Measurements from ENCODE around the gene RS1.

The RS1 gene

GRCh38 chrX:18668071-18668835 is 3.7 kb downstream of the RS1 start:
- DNase-seq (ENCODE audit: low spot score) = no peak

- DNase-seq (ENCODE audit: low spot score) = no peak
Observed at GRCh38 chrX:18666614-18667013, 5.3 kb downstream of the RS1 start.

- DNase-seq (ENCODE audit: low spot score) = peak; percentile 41
Observed at GRCh38 chrX:18664947-18665346, 7.0 kb downstream of the RS1 start.

GRCh38 chrX:18661273-18661672 is 10.6 kb downstream of the RS1 start:
- no peak for DNase-seq (ENCODE audit: low spot score)

- no peak for DNase-seq (ENCODE audit: low spot score)
Observed at GRCh38 chrX:18654875-18655836, 16.8 kb downstream of the RS1 start.

GRCh38 chrX:18652636-18653035 is 19.3 kb downstream of the RS1 start:
- no peak for DNase-seq (ENCODE audit: low spot score)

GRCh38 chrX:18650662-18651061 is 21.2 kb downstream of the RS1 start:
- no peak for DNase-seq (ENCODE audit: low spot score)

GRCh38 chrX:18649498-18649951 is 22.4 kb downstream of the RS1 start:
- no peak for DNase-seq (ENCODE audit: low spot score)

- no peak for DNase-seq (ENCODE audit: low spot score)
Observed at GRCh38 chrX:18647621-18648020, 24.3 kb downstream of the RS1 start.

GRCh38 chrX:18643853-18644252 is 28.1 kb downstream of the RS1 start:
- DNase-seq (ENCODE audit: low spot score) = no peak

GRCh38 chrX:18643243-18643642 is 28.7 kb downstream of the RS1 start:
- DNase-seq (ENCODE audit: low spot score) = no peak

- peak; percentile 71 for DNase-seq (ENCODE audit: low spot score)
Observed at GRCh38 chrX:18640686-18641085, 31.2 kb downstream of the RS1 start.

GRCh38 chrX:18639280-18639679 is 32.6 kb downstream of the RS1 start:
- no peak for DNase-seq (ENCODE audit: low spot score)

GRCh38 chrX:18638398-18638797 is 33.5 kb downstream of the RS1 start:
- DNase-seq (ENCODE audit: low spot score) = no peak

GRCh38 chrX:18630934-18631333 is 41.0 kb downstream of the RS1 start:
- no peak for DNase-seq (ENCODE audit: low spot score)

- DNase-seq (ENCODE audit: low spot score) = no peak
Observed at GRCh38 chrX:18624599-18624998, 47.3 kb downstream of the RS1 start.

GRCh38 chrX:18620349-18620748 is 51.6 kb downstream of the RS1 start:
- DNase-seq (ENCODE audit: low spot score) = no peak

- no peak for DNase-seq (ENCODE audit: low spot score)
Observed at GRCh38 chrX:18619288-18619687, 52.6 kb downstream of the RS1 start.

- peak; percentile 10 for DNase-seq (ENCODE audit: low spot score)
Observed at GRCh38 chrX:18617407-18617750, 54.5 kb downstream of the RS1 start.

- no peak for DNase-seq (ENCODE audit: low spot score)
Observed at GRCh38 chrX:18616688-18617406, 55.1 kb downstream of the RS1 start.

GRCh38 chrX:18613930-18614639 is 57.8 kb downstream of the RS1 start:
- DNase-seq (ENCODE audit: low spot score) = no peak

- no peak for DNase-seq (ENCODE audit: low spot score)
Observed at GRCh38 chrX:18607966-18608365, 63.9 kb downstream of the RS1 start.
